ENCODE data around the gene MID1. TPM values are rescaled to one million over a fixed set of nuclear protein-coding genes. Genes with fewer than 3 reads are reported as not detected.
A peak's percentile ranks its signal among the peaks of the same experiment; 100 is the strongest.

Gene MID1
- total RNA-seq, 2 donors from 2014 or later = 8.0 to 9.6 TPM

DNA sequence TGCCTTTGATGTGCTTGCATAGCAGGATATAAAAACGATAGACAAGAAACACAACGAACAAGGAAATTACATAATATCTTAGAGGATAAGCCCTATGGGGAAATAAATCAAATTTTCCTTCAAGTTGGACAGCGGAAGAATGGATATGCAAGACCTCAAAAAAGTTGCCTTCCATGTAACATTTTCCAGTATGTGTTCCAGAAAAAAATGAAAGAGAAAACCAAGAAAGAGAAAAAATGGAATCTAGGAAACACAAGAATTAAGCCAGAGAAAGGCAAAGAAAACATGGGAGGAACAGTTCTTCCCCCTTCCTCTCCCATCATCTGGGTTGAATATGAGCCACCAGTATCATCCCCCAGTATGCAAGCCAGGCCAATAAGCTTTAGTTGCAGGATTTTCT, 34.6 kb upstream of the MID1 start:
- H3K36me3 ChIP-seq = no peaks in the 10 kb centered on the region
- TF ChIP-seq, protein P1, sequence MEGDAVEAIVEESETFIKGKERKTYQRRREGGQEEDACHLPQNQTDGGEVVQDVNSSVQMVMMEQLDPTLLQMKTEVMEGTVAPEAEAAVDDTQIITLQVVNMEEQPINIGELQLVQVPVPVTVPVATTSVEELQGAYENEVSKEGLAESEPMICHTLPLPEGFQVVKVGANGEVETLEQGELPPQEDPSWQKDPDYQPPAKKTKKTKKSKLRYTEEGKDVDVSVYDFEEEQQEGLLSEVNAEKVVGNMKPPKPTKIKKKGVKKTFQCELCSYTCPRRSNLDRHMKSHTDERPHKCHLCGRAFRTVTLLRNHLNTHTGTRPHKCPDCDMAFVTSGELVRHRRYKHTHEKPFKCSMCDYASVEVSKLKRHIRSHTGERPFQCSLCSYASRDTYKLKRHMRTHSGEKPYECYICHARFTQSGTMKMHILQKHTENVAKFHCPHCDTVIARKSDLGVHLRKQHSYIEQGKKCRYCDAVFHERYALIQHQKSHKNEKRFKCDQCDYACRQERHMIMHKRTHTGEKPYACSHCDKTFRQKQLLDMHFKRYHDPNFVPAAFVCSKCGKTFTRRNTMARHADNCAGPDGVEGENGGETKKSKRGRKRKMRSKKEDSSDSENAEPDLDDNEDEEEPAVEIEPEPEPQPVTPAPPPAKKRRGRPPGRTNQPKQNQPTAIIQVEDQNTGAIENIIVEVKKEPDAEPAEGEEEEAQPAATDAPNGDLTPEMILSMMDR (IDR thresholded peaks at IDR 0.05) = no peak

DNA sequence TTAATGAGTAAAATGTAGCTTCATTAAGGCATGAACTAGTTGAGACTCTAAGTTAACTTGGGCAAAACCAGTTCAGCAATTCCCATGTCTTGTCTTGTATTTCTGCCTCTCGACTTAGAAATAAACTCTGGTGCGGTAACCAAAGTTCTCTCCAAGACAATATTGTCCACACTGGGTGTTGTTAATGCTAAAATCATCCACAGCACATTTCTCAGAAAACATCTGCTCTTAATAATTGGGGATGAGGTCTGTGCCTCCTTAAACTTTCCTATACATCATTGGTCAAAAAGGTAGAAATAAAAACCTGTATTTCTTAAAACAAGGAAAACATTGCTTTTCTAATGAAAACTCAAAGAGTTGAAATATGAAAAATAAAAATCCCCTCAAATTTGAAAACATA, 32.9 kb upstream of the MID1 start:
- H3K27me3 ChIP-seq = no peaks in the 10 kb centered on the region
- no peak overlapping the region for H3K4me3 ChIP-seq
- TF ChIP-seq, protein P1 (IDR thresholded peaks at IDR 0.05) = no peak
- H3K9me3 ChIP-seq = peaks cover 0 to 5% of the 10 kb centered on the region in 2 donors
- no peak for DNase-seq (ENCODE audit: low spot score)
- no peaks in the 10 kb centered on the region for H3K4me1 ChIP-seq
- H3K36me3 ChIP-seq = no peaks in the 10 kb centered on the region
- H3K27ac ChIP-seq = no peak overlapping the region

More for the DNA sequence above, 34.6 kb upstream of the MID1 start:
- peaks cover 0 to 5% of the 10 kb centered on the region in 2 donors for H3K9me3 ChIP-seq
- no peaks in the 10 kb centered on the region for H3K4me1 ChIP-seq
- H3K4me3 ChIP-seq = no peak overlapping the region
- DNase-seq (ENCODE audit: low spot score) = no peak
- no peak overlapping the region for H3K27ac ChIP-seq
- H3K27me3 ChIP-seq = no peaks in the 10 kb centered on the region

DNA sequence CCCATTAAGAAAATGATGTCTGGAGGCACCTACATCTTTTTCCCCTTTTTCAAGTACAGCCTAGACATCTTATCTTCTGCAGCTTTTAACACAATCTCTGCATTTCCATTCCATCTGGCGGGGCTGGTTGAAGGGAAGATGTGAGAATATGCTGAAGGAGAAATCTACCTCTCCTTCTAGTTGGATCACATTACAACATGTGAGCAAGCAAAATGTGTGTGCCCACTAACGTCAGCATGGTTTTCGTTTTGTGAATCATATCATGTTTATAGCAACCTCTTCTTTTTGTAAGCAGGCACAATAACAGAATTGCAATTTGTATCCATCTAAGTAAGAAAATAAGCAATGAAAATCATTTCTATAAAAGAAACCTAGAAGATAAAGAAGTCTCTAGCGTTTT, 28.9 kb upstream of the MID1 start:
- no peak for DNase-seq (ENCODE audit: low spot score)
- Histone ChIP-seq H3K4me3 (no peak overlapping the region), H3K9me3 (no peaks in the 10 kb centered on the region), H3K36me3 (no peaks in the 10 kb centered on the region), H3K4me1 (no peaks in the 10 kb centered on the region), H3K27me3 (no peaks in the 10 kb centered on the region), H3K27ac (no peak overlapping the region)
- TF ChIP-seq, protein P1 (IDR thresholded peaks at IDR 0.05) = no peak

DNA sequence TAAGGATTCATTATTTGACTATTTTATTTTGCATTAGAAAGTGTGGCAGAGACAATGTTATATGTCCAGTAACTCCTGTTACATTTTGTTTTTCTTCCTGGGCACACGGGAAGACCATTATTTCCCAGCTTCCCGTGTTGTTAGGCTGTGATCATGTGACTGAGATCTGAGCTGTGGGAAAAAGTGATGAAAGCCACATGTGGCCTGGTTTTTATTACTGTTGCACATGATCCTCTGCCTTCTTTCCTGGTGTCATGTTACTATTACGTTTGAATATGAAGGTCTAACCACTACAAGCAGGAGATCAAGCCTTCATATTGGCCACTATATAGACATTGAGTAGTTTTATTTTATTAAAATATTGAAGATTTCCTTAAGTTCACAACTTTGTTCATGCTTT, 28.2 kb upstream of the MID1 start:
- H3K27me3 ChIP-seq = no peaks in the 10 kb centered on the region
- no peak overlapping the region for H3K4me3 ChIP-seq
- H3K9me3 ChIP-seq = no peaks in the 10 kb centered on the region
- H3K27ac ChIP-seq = no peak overlapping the region
- H3K4me1 ChIP-seq = no peaks in the 10 kb centered on the region
- TF ChIP-seq, protein P1 (IDR thresholded peaks at IDR 0.05) = no peak
- no peaks in the 10 kb centered on the region for H3K36me3 ChIP-seq
- no peak for DNase-seq (ENCODE audit: low spot score)

DNA sequence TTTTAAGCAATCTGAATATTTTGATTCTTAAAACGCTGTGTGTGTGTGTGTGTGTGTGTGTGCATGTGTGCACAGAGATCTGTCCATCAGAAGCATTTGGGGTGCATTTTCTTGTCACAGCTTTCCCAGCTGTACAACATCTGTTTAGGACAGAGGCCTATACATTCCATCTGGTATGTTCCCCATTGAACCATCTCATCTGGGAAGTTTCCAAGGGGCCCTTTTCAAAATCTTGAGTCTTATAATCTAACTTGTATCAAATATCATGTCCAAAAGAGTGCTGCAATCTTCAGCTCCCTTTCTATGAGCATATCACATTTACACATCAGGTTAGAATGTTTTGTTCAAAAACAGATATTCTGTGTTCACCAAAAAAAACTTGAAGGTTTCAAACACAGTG, 16.5 kb upstream of the MID1 start:
- H3K27me3 ChIP-seq = no peaks in the 10 kb centered on the region
- no peak overlapping the region for H3K27ac ChIP-seq
- TF ChIP-seq, protein P1 (IDR thresholded peaks at IDR 0.05) = no peak
- DNase-seq (ENCODE audit: low spot score) = no peak
- no peaks in the 10 kb centered on the region for H3K9me3 ChIP-seq
- H3K4me3 ChIP-seq = no peak overlapping the region
- no peaks in the 10 kb centered on the region for H3K36me3 ChIP-seq
- H3K4me1 ChIP-seq = no peaks in the 10 kb centered on the region

DNA sequence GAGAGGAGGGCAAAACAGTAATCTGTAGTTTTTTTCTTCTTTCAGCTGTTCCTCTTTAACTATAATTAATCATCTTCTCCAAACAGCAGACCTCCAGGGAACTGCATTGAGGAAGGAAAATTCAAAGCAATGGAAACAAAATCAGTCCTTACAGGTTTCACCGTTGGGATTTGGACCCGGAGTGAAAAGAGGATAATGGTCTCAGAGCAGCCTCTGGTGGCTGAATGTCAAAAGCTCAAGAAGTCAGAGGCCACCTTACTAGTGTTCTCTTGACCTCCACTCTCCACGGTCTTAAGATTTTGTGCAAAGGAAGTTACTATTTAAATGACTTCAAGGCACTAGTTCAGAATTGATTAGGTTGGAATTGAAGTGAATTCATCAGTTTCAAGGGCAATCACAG, 16.0 kb upstream of the MID1 start:
- DNase-seq (ENCODE audit: low spot score) = no peak
- Histone ChIP-seq H3K4me1 (no peaks in the 10 kb centered on the region), H3K27me3 (no peaks in the 10 kb centered on the region), H3K4me3 (no peak overlapping the region), H3K27ac (no peak overlapping the region), H3K36me3 (no peaks in the 10 kb centered on the region), H3K9me3 (no peaks in the 10 kb centered on the region)
- TF ChIP-seq, protein P1 (IDR thresholded peaks at IDR 0.05) = peak; percentile 30 to 59
